Gastroesophageal sphincter (tissue), 3 donors: ENCODE data around the gene SCGB3A2.

Experiments
- CTCF ChIP-seq, 4 experiments: fragments of 200-600 bp in 2 of 4; fragments of 450-650 bp in 2 of 4; sonication (generic) in 1 of 4; IDR thresholded peaks; one replicate each; pipeline ENCODE4 v1.5.1; 2017 to 2019; ENCODE audit warnings: antibody characterized with exemption in 4 of 4, mild to moderate bottlenecking in 2 of 4, moderate library complexity in 2 of 4
- POLR2A ChIP-seq, 2 donors: fragments of 450-650 bp; IDR thresholded peaks; one replicate each; pipeline ENCODE4 v1.6.1; 2017; ENCODE audit warnings: antibody characterized with exemption in 2 of 2, mild to moderate bottlenecking in 2 of 2, moderate library complexity in 1 of 2

- TF ChIP-seq CTCF (IDR thresholded peaks at IDR 0.05): no peak
- no peak for TF ChIP-seq POLR2A (IDR thresholded peaks at IDR 0.05)
Measured at GRCh38 chr5:147904110-147904509, 25.6 kb downstream of the SCGB3A2 start.
